ENCODE measurements around the gene P3H3.

The P3H3 gene

GRCh38 chr12:6827982-6828780 is at the start of gene P3H3:
P3H3 (plus strand) TSS chr12:6828407; CDS start chr12:6828441, 34 bp downstream.
- no peak for DNase-seq

- DNase-seq = peak; percentile 29
Measured at GRCh38 chr12:6778574-6779550, 49.3 kb upstream of the P3H3 start.

GRCh38 chr12:6779708-6780432 is 48.3 kb upstream of the P3H3 start:
- no peak for DNase-seq

GRCh38 chr12:6780573-6780972 is 47.6 kb upstream of the P3H3 start:
- DNase-seq = no peak

- DNase-seq = no peak
Measured at GRCh38 chr12:6782119-6782518, 46.1 kb upstream of the P3H3 start.

- DNase-seq = no peak
Measured at GRCh38 chr12:6782850-6783566, 45.2 kb upstream of the P3H3 start.

- DNase-seq = no peak
Measured at GRCh38 chr12:6783828-6784227, 44.4 kb upstream of the P3H3 start.

GRCh38 chr12:6784296-6784695 is 43.9 kb upstream of the P3H3 start:
- no peak for DNase-seq

- no peak for DNase-seq
Measured at GRCh38 chr12:6784761-6785160, 43.4 kb upstream of the P3H3 start.

GRCh38 chr12:6786416-6787094 is 41.7 kb upstream of the P3H3 start:
- DNase-seq = no peak

- no peak for DNase-seq
Measured at GRCh38 chr12:6787309-6787708, 40.9 kb upstream of the P3H3 start.

- DNase-seq = no peak
Measured at GRCh38 chr12:6788972-6789924, 39.0 kb upstream of the P3H3 start, which contains the start of gene CD4. CD4 (plus strand) TSS chr12:6789528; CDS start chr12:6800139, 10,611 bp downstream.

GRCh38 chr12:6790496-6791150 is 37.6 kb upstream of the P3H3 start:
- DNase-seq = no peak

- no peak for DNase-seq
Measured at GRCh38 chr12:6791931-6792520, 36.2 kb upstream of the P3H3 start.

- no peak for DNase-seq
Measured at GRCh38 chr12:6792522-6793201, 35.5 kb upstream of the P3H3 start.

GRCh38 chr12:6795088-6795487 is 33.1 kb upstream of the P3H3 start:
- no peak for DNase-seq

GRCh38 chr12:6796576-6796975 is 31.6 kb upstream of the P3H3 start:
- DNase-seq = no peak

- no peak for DNase-seq
Measured at GRCh38 chr12:6799147-6799546, 29.1 kb upstream of the P3H3 start.

- DNase-seq = no peak
Measured at GRCh38 chr12:6807170-6807569, 21.0 kb upstream of the P3H3 start.
